ENCODE measurements around the gene PRR23E. TPM values are rescaled to one million over a fixed set of nuclear protein-coding genes. Genes with fewer than 3 reads are reported as not detected.

The PRR23E gene
- total RNA-seq, 1 experiment from 2014 or later, result not detected

DNA sequence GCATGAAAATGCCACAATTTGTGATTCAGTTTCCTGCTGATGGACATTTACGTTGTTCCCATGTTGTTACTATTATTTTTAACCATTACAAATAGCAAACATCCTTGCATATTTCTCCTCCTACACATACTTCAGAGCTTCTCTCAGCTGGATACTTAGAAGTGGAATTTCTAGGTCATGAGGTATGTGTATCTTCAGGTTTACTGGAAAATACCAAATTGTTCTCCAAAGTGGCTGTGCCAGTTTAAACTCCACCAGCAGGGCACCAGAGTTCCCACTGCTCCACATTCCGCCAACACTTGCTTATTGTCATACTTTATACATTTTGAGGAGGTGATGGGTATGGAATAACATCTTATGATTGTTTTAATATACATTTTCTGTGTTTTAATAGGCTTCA lies 45.7 kb downstream of the PRR23E start:
- Histone ChIP-seq H3K79me2 (ENCODE audit: low read depth) (no peaks in the 10 kb centered on the region), H3K36me3 (ENCODE audit: low read depth) (no peaks in the 10 kb centered on the region), H2AFZ (no peak overlapping the region), H4K20me1 (ENCODE audit: insufficient read depth) (no peaks in the 10 kb centered on the region), H3K27ac (no peak overlapping the region), H3K4me3 (no peak overlapping the region), H3K27me3 (ENCODE audit: insufficient read depth, low read depth) (0 out of 2 replicates have a peak, but pooled peaks cover 3% of the 10 kb centered on the region), H3K4me1 (replicated peaks; ENCODE audit: insufficient read depth) (no peaks in the 10 kb centered on the region), H3K4me2 (no peak overlapping the region), H3K9me3 (ENCODE audit: insufficient read depth, low read depth) (peaks cover 5% of the 10 kb centered on the region; the same call in 1 of the 2 replicates), H3K9me2 (ENCODE audit: insufficient read depth) (no peaks in the 10 kb centered on the region), H3F3A (ENCODE audit: insufficient read depth, low read depth) (no peaks in the 10 kb centered on the region)
- no peak for DNase-seq
- ChIA-PET POLR2A (ENCODE audit: unreplicated experiment) (no interaction called here), CTCF (no interaction called here)
- TF ChIP-seq EZH2 (IDR thresholded peaks at IDR 0.05; ENCODE audit: low read depth), result no peak
- TF ChIP-seq, protein P1, sequence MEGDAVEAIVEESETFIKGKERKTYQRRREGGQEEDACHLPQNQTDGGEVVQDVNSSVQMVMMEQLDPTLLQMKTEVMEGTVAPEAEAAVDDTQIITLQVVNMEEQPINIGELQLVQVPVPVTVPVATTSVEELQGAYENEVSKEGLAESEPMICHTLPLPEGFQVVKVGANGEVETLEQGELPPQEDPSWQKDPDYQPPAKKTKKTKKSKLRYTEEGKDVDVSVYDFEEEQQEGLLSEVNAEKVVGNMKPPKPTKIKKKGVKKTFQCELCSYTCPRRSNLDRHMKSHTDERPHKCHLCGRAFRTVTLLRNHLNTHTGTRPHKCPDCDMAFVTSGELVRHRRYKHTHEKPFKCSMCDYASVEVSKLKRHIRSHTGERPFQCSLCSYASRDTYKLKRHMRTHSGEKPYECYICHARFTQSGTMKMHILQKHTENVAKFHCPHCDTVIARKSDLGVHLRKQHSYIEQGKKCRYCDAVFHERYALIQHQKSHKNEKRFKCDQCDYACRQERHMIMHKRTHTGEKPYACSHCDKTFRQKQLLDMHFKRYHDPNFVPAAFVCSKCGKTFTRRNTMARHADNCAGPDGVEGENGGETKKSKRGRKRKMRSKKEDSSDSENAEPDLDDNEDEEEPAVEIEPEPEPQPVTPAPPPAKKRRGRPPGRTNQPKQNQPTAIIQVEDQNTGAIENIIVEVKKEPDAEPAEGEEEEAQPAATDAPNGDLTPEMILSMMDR (conservative IDR thresholded peaks at IDR 0.05), result no peak
- intact Hi-C loops (cut with micrococcal nuclease; ENCODE audit: unreplicated experiment), result no loop called here
- no TSS peak for BruUV-seq (replicated peaks)

DNA sequence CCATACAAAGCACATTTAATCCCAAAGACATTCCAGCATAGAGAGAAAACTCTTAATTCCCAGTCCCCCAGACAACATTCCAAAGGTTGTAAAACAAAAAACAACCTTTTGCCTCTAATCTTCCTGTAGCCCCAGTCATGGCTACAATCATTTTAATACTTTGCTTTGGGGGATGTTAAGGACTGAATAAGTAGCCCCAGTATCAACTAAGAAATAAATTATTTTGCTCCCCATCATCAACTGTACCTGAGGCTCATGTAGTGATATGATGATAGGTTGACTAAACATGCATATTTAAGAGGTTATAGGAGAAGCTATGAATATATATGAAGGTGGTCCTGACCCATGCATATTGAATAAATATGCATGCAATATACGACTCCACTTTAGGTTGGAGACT lies 54.4 kb downstream of the PRR23E start:
- intact Hi-C loops (cut with micrococcal nuclease; ENCODE audit: unreplicated experiment), result no loop called here
- H3K79me2 ChIP-seq (ENCODE audit: low read depth), result no peaks in the 10 kb centered on the region
- BruUV-seq (replicated peaks), result no TSS peak
- no peaks in the 10 kb centered on the region for H3K36me3 ChIP-seq (ENCODE audit: low read depth)
- no peak for DNase-seq
- ChIA-PET CTCF (interaction anchor here (0.6 kb wide), 1 partner anchor 28 kb away, joined by 3 read pairs; no protein-coding TSS in a partner anchor), POLR2A (ENCODE audit: unreplicated experiment) (no interaction called here)
- no peaks in the 10 kb centered on the region for H3K4me1 ChIP-seq (replicated peaks; ENCODE audit: insufficient read depth)
- H3K4me2 ChIP-seq, result no peak overlapping the region
- H3K27me3 ChIP-seq (ENCODE audit: insufficient read depth, low read depth), result no peaks in the 10 kb centered on the region
- no peak overlapping the region for H3K4me3 ChIP-seq
- H3K9me3 ChIP-seq (ENCODE audit: insufficient read depth, low read depth), result peaks cover 7% of the 10 kb centered on the region
- H2AFZ ChIP-seq, result no peak overlapping the region
- H3F3A ChIP-seq (ENCODE audit: insufficient read depth, low read depth), result no peaks in the 10 kb centered on the region
- TF ChIP-seq EZH2 (IDR thresholded peaks at IDR 0.05; ENCODE audit: low read depth), result no peak
- TF ChIP-seq, protein P1 (conservative IDR thresholded peaks at IDR 0.05), result no peak
- no peaks in the 10 kb centered on the region for H4K20me1 ChIP-seq (ENCODE audit: insufficient read depth)
- no peak overlapping the region for H3K27ac ChIP-seq
- H3K9me2 ChIP-seq (ENCODE audit: insufficient read depth), result no peaks in the 10 kb centered on the region

Other genes starting within 250 kb of the PRR23E start
- 83.1 and 88.2 TPM in 2 replicates for gene PLXNA1, start 210.0 kb upstream of the PRR23E start, total RNA-seq (2021)
- gene PRR20G, start 94.9 kb downstream of the PRR23E start, total RNA-seq (2021), result not detected in 2 replicates